Epithelial cell of proximal tubule (primary cell): Measurements from ENCODE around the gene CBX6. TPM values are rescaled to one million over a fixed set of nuclear protein-coding genes. Genes with fewer than 3 reads are reported as not detected.
"Not testable (repeated sequence)": the region's sequence is repeated elsewhere in the genome, so short reads cannot be mapped to it uniquely, and the experiment has no call there.

Source experiments
- DNase-seq: peaks from one replicate; pipeline ENCODE4 v3.0.0-alpha.2; 2011; ENCODE audit warnings: low read depth
- H3K4me3 ChIP-seq: 2 replicates; pipeline ENCODE4 v1.5.1; 2011; ENCODE audit warnings: low read depth, mild to moderate bottlenecking, low read length
- CTCF ChIP-seq: conservative IDR thresholded peaks from 2 replicates; pipeline ENCODE4 v1.5.1; 2012; ENCODE audit warnings: low read depth, mild to moderate bottlenecking, low read length
- total RNA-seq: library from RNA; depleted of rRNA; stranded (reverse); fragments of >200 nt; gene quantifications from 2 replicates; pipeline ENCODE4 v1.2.3, GENCODE V29; 2015

Gene CBX6
- total RNA-seq, result 36.7 and 43.5 TPM in 2 replicates

GRCh38 chr22:38872172-38872830 lies at the start of gene CBX6:
TSS of gene CBX6 (minus strand) at chr22:38872216. CDS start at chr22:38872190, 26 bp downstream.
- TF ChIP-seq CTCF, result no peak
- no peak for DNase-seq
- peak within 1 kb of the TSS; percentile 76 for H3K4me3 ChIP-seq

- TF ChIP-seq CTCF, result no peak
- no peak for DNase-seq
- no peak overlapping the region for H3K4me3 ChIP-seq
These were observed 49.8 kb upstream of the CBX6 start for GRCh38 chr22:38921806-38922205.

- TF ChIP-seq CTCF, result no peak
- no peak for DNase-seq
- H3K4me3 ChIP-seq, result no peak overlapping the region
These were observed 49.1 kb upstream of the CBX6 start for GRCh38 chr22:38921120-38921519.

GRCh38 chr22:38919631-38920190 lies 47.7 kb upstream of the CBX6 start:
- H3K4me3 ChIP-seq, result no peak overlapping the region
- no peak for DNase-seq
- TF ChIP-seq CTCF, result no peak

- DNase-seq, result no peak
- H3K4me3 ChIP-seq, result no peak overlapping the region
- no peak for TF ChIP-seq CTCF
These were observed 39.4 kb upstream of the CBX6 start for GRCh38 chr22:38911434-38911833.

- TF ChIP-seq CTCF, result no peak
- DNase-seq, result no peak
These were observed 35.8 kb upstream of the CBX6 start for GRCh38 chr22:38907767-38908166.

GRCh38 chr22:38906052-38906451 lies 34.0 kb upstream of the CBX6 start:
- no peak overlapping the region for H3K4me3 ChIP-seq
- DNase-seq, result no peak
- no peak for TF ChIP-seq CTCF

More at GRCh38 chr22:38907767-38908166, 35.8 kb upstream of the CBX6 start:
- H3K4me3 ChIP-seq, result no peak overlapping the region

- DNase-seq, H3K4me3 ChIP-seq: not testable (repeated sequence)
These were observed 32.1 kb upstream of the CBX6 start for GRCh38 chr22:38904052-38904617.
